ENCODE measurements around the gene KIFC3.

- TF ChIP-seq CTCF (IDR thresholded peaks at IDR 0.05) = no peak
- no peak for TF ChIP-seq POLR2AphosphoS5 (IDR thresholded peaks at IDR 0.05)
- no peak for TF ChIP-seq POLR2A (IDR thresholded peaks at IDR 0.05)
Observed at GRCh38 chr16:57766714-57767348, 35.5 kb downstream of the KIFC3 start.

All from sigmoid colon (tissue), 4 donors.